ENCODE data around the gene NEUROD4.

DNA sequence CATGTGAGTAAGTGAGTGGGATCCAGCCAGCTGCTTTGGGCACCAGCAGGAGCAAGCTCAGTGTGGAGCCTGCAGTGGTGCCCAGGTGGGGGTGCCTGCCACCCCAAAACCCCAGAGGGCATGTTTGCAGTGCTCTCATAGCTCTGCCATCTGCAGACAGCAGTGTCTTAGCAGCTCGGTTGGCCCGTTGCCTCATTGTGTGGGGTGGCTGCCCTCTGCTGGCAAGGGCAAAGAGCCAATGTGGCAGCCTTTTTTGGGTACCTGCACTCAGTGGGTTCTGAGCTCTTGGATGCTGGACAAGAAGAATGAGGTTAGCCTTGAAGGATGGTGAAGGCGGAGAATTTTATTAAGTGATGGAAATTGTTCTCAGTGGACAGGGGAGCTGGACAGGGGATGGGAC lies 52.3 kb downstream of the NEUROD4 start:
- TF ChIP-seq EP300 (IDR thresholded peaks at IDR 0.05) = no peak
- TF ChIP-seq, protein P1, sequence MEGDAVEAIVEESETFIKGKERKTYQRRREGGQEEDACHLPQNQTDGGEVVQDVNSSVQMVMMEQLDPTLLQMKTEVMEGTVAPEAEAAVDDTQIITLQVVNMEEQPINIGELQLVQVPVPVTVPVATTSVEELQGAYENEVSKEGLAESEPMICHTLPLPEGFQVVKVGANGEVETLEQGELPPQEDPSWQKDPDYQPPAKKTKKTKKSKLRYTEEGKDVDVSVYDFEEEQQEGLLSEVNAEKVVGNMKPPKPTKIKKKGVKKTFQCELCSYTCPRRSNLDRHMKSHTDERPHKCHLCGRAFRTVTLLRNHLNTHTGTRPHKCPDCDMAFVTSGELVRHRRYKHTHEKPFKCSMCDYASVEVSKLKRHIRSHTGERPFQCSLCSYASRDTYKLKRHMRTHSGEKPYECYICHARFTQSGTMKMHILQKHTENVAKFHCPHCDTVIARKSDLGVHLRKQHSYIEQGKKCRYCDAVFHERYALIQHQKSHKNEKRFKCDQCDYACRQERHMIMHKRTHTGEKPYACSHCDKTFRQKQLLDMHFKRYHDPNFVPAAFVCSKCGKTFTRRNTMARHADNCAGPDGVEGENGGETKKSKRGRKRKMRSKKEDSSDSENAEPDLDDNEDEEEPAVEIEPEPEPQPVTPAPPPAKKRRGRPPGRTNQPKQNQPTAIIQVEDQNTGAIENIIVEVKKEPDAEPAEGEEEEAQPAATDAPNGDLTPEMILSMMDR (IDR thresholded peaks at IDR 0.05) = no peak

All from tibial nerve (tissue), 4 donors.